Tibial artery (tissue), 4 donors: Measurements from ENCODE around the gene DLG2.

Experiments
- DNase-seq, 2 donors: peaks; one replicate each; pipeline ENCODE4 v3.0.0-alpha.2; 2019
- H3K27ac ChIP-seq, 2 donors: fragments of 200-600 bp; sonication (generic) in 1 of 2; 1 replicate in 1 of 2; 2 replicates in 1 of 2; pipeline ENCODE4 v1.5.1; 2018 to 2019; ENCODE audit warnings: mild to moderate bottlenecking in 1 of 2
- H3K27me3 ChIP-seq, 2 donors: fragments of 200-600 bp; sonication (generic) in 1 of 2; one replicate each; pipeline versions ENCODE4 v1.5.1 to v1.6.0; 2016 to 2019
- H3K36me3 ChIP-seq, 3 donors: fragments of 200-600 bp; sonication (generic) in 2 of 3; one replicate each; pipeline ENCODE4 v1.5.1; 2016 to 2019; ENCODE audit warnings: mild to moderate bottlenecking in 2 of 3
- H3K4me1 ChIP-seq, 4 donors: fragments of 200-600 bp; sonication (generic) in 2 of 4; 1 replicate in 3 of 4; 2 replicates in 1 of 4; pipeline ENCODE4 v1.5.1; 2016 to 2019
- H3K4me3 ChIP-seq, 2 donors: fragments of 200-600 bp; sonication (generic) in 1 of 2; 1 replicate in 1 of 2; 2 replicates in 1 of 2; pipeline ENCODE4 v1.5.1; 2018 to 2019; ENCODE audit warnings: mild to moderate bottlenecking in 2 of 2
- H3K9me3 ChIP-seq, 3 donors: fragments of 200-600 bp; sonication (generic) in 1 of 3; one replicate each; pipeline ENCODE4 v1.5.1; 2016 to 2019
- intact Hi-C: fragments of 100-400 bp; cut with DNase I; formaldehyde crosslinking; loops from one replicate; pipeline ENCODE4 v1.15.0; 2023; ENCODE audit warnings: low total_unique reads
- TF ChIP-seq, protein P1 (sequence below), 2 experiments: fragments of 200-600 bp in 1 of 2; fragments of 450-650 bp in 1 of 2; IDR thresholded peaks; one replicate each; pipeline ENCODE4 v1.5.1; 2017 to 2019; ENCODE audit warnings: antibody characterized with exemption in 2 of 2, mild to moderate bottlenecking in 1 of 2, moderate library complexity in 1 of 2

DLG2 gene

DNA sequence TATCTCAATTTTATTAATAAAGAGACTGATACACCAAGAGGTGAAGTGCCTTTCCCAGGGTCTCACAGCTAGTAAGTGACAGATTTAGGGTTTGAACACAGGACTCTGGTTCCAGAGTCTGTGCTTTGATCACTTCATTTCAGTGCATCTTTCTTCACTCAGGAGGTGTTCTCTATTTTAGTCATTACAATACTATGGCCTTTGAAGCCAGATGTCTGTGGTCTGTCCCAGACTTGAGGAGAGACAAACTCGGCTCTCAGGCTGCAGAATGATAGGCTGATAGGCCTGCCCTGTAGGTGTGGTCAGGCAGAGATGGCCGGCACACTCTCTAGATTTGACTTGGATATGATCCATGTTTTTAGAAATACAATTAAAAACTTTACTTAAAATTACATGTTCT is 1862.5 kb downstream of the DLG2 start:
- H3K4me3 ChIP-seq, result no peak overlapping the region
- H3K27me3 ChIP-seq, result no peaks in the 10 kb centered on the region
- H3K27ac ChIP-seq, result no peak overlapping the region
- H3K9me3 ChIP-seq, result no peaks in the 10 kb centered on the region
- TF ChIP-seq, protein P1, sequence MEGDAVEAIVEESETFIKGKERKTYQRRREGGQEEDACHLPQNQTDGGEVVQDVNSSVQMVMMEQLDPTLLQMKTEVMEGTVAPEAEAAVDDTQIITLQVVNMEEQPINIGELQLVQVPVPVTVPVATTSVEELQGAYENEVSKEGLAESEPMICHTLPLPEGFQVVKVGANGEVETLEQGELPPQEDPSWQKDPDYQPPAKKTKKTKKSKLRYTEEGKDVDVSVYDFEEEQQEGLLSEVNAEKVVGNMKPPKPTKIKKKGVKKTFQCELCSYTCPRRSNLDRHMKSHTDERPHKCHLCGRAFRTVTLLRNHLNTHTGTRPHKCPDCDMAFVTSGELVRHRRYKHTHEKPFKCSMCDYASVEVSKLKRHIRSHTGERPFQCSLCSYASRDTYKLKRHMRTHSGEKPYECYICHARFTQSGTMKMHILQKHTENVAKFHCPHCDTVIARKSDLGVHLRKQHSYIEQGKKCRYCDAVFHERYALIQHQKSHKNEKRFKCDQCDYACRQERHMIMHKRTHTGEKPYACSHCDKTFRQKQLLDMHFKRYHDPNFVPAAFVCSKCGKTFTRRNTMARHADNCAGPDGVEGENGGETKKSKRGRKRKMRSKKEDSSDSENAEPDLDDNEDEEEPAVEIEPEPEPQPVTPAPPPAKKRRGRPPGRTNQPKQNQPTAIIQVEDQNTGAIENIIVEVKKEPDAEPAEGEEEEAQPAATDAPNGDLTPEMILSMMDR (IDR thresholded peaks at IDR 0.05), result no peak
- H3K4me1 ChIP-seq, result no peaks in the 10 kb centered on the region
- no peak for DNase-seq
- H3K36me3 ChIP-seq, result no peaks in the 10 kb centered on the region
- intact Hi-C loops, result no loop called here

DNA sequence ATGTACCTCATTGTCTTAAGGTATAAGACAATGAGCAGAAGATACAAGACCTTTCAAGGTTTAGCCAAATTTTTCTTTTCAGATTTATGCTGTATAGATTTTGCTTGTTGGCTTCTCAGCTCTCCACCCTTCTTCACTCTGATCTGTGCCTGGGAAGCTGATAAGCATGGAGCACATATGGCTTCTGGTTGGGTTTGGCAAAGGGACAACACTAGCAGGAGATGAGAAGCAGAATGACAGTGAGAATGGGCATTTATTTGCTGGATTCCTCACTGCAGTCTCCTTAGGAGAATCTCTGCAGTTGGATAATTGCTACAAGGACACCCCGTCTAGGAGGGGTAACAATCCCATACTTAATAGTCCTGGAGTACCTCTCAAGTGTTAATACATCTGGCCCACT is 1866.2 kb downstream of the DLG2 start:
- no peaks in the 10 kb centered on the region for H3K27me3 ChIP-seq
- intact Hi-C loops, result no loop called here
- H3K27ac ChIP-seq, result no peak overlapping the region
- H3K9me3 ChIP-seq, result no peaks in the 10 kb centered on the region
- TF ChIP-seq, protein P1 (IDR thresholded peaks at IDR 0.05), result no peak
- H3K4me1 ChIP-seq, result no peaks in the 10 kb centered on the region
- no peak for DNase-seq
- no peaks in the 10 kb centered on the region for H3K36me3 ChIP-seq
- H3K4me3 ChIP-seq, result no peak overlapping the region

DNA sequence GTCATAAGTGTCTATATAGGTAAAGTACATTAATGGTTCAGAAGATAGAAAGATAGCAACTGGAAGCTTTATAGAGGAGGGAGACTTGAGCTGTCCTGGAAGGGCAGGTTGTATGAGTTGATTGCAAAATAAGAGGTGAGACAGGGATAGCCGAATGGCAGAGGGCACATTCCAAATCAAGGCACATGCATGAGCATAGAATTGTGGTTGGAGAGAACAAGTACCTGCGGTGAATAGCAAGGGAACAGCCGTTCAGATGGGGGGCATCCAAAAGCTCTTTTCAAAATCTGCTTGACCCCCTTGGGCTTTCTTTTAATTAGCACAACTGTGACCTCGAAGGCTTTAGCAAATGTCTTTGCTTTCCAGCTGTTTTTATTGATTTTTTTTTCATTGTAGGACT is 1868.0 kb downstream of the DLG2 start:
- no peak for DNase-seq
- Histone ChIP-seq H3K4me3 (no peak overlapping the region), H3K9me3 (no peaks in the 10 kb centered on the region), H3K27me3 (no peaks in the 10 kb centered on the region), H3K4me1 (no peaks in the 10 kb centered on the region), H3K36me3 (no peaks in the 10 kb centered on the region), H3K27ac (no peak overlapping the region)
- TF ChIP-seq, protein P1 (IDR thresholded peaks at IDR 0.05), result no peak
- intact Hi-C loops, result no loop called here

DNA sequence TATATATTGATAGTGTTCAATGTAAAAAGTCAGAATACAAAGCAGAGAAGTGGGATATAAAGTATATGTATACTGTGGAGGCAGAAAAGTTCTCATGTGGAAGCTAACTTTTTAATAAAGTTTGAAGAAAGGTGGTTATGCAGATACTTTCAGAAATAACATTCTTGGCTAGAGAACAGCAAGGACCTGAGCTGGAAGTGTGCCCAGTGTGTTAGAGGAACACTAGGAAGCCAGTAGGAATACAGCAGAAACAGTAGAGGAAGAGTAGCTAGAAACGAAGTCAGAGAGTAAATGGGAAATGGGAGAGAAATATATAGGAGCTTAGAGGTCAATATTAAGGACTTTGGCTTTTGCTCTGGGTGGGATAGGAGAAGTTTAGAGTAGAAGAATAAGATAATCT is 1876.1 kb downstream of the DLG2 start:
- TF ChIP-seq, protein P1 (IDR thresholded peaks at IDR 0.05), result no peak
- intact Hi-C loops, result no loop called here
- no peak overlapping the region for H3K4me3 ChIP-seq
- DNase-seq, result no peak
- H3K27ac ChIP-seq, result no peak overlapping the region
- no peaks in the 10 kb centered on the region for H3K4me1 ChIP-seq
- no peaks in the 10 kb centered on the region for H3K27me3 ChIP-seq
- no peaks in the 10 kb centered on the region for H3K36me3 ChIP-seq
- H3K9me3 ChIP-seq, result no peaks in the 10 kb centered on the region

DNA sequence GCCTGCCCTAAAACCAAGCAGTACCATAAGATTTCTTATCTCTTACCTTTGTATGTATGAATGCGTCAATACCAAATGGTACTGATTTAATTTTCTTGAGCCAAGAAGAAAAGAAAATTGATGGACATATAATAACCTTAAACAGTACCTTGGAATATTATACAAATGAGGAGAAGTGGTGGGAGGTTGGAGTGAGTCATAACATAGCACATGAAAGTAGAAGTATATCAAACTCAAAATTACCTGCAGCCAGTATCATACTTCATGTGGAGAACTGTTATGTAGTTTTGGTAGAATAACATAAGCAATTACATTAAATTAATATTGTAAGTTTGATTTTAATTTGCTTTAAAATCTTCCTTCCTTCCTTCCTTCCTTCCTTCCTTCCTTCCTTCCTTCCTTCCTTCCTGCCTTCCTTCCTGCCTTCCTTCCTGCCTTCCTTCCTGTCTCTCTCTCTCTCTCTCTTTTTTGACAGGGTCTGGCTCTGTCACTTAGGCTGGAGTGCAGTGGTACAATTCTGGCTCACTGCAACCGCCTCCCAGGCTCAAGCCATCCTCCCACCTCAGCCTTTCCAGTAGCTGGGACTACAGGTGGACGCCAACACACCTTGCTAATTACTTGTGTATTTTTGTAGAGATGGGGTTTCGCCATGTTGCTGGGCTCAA is 1880.1 kb downstream of the DLG2 start:
- Histone ChIP-seq H3K4me3 (no peak overlapping the region), H3K27ac (no peak overlapping the region), H3K27me3 (no peaks in the 10 kb centered on the region), H3K9me3 (no peaks in the 10 kb centered on the region), H3K4me1 (no peaks in the 10 kb centered on the region), H3K36me3 (no peaks in the 10 kb centered on the region)
- TF ChIP-seq, protein P1 (IDR thresholded peaks at IDR 0.05), result no peak
- intact Hi-C loops, result no loop called here
- DNase-seq, result no peak
